Osteoblast (primary cell): ENCODE data around the gene PALD1. TPM values are rescaled to one million over a fixed set of nuclear protein-coding genes. Genes with fewer than 3 reads are reported as not detected.

ENCODE experiments used
- DNase-seq: peaks from one replicate; pipeline ENCODE4 v3.0.0; 2011; ENCODE audit warnings: low spot score, mixed read lengths; ENCODE audit not compliant: insufficient read length; ENCODE audit errors: missing footprints
- H2AFZ ChIP-seq: 2 replicates; pipeline ENCODE4 v1.6.0; 2011; ENCODE audit warnings: mild to moderate bottlenecking, low read length
- H3K27ac ChIP-seq: 2 replicates; pipeline ENCODE4 v1.5.1; 2011; ENCODE audit warnings: mild to moderate bottlenecking, low read depth, low read length, moderate library complexity
- H3K27me3 ChIP-seq: 2 replicates; pipeline ENCODE4 v1.6.0; 2012; ENCODE audit warnings: mild to moderate bottlenecking, control low read depth, inconsistent platforms, low read length, moderate library complexity; ENCODE audit not compliant: insufficient read depth
- H3K36me3 ChIP-seq: 2 replicates; pipeline ENCODE4 v1.5.1; 2011; ENCODE audit warnings: mild to moderate bottlenecking, low read length, control low read depth, moderate library complexity; ENCODE audit not compliant: insufficient read depth
- H3K4me1 ChIP-seq: 2 replicates; pipeline ENCODE4 v1.5.1; 2011; ENCODE audit warnings: mild to moderate bottlenecking, low read length, control low read depth, moderate library complexity; ENCODE audit not compliant: insufficient read depth
- H3K4me2 ChIP-seq: 2 replicates; pipeline ENCODE4 v1.6.0; 2011; ENCODE audit warnings: mild to moderate bottlenecking, low read length; ENCODE audit not compliant: insufficient read depth
- H3K4me3 ChIP-seq: fragments of 200-600 bp; sonication (generic); 3 replicates; pipeline ENCODE4 v1.5.1; 2012; ENCODE audit warnings: mild to moderate bottlenecking, low read length, inconsistent platforms; ENCODE audit not compliant: insufficient read depth
- H3K79me2 ChIP-seq: 2 replicates; pipeline ENCODE4 v1.6.0; 2012; ENCODE audit warnings: mild to moderate bottlenecking, low read length, control low read depth, inconsistent platforms; ENCODE audit not compliant: insufficient read depth
- H3K9me3 ChIP-seq: 2 replicates; pipeline ENCODE4 v1.5.1; 2011; ENCODE audit warnings: low read depth, low read length, control low read depth
- H4K20me1 ChIP-seq: 2 replicates; pipeline ENCODE4 v1.6.0; 2012; ENCODE audit warnings: mild to moderate bottlenecking, low read length, control low read depth; ENCODE audit not compliant: insufficient read depth
- total RNA-seq: library from RNA; depleted of rRNA; stranded (reverse); fragments of >200 nt; gene quantifications from 2 replicates; pipeline ENCODE4 v1.2.3, GENCODE V29; 2012
- TF ChIP-seq, protein P1 (sequence below): IDR thresholded peaks from 2 replicates; pipeline ENCODE4 v1.5.1; 2011; ENCODE audit warnings: mild to moderate bottlenecking, low read depth, low read length, moderate library complexity; ENCODE audit errors: extremely low read depth

Gene PALD1
- total RNA-seq, 1 donor = under 0.01 TPM

DNA sequence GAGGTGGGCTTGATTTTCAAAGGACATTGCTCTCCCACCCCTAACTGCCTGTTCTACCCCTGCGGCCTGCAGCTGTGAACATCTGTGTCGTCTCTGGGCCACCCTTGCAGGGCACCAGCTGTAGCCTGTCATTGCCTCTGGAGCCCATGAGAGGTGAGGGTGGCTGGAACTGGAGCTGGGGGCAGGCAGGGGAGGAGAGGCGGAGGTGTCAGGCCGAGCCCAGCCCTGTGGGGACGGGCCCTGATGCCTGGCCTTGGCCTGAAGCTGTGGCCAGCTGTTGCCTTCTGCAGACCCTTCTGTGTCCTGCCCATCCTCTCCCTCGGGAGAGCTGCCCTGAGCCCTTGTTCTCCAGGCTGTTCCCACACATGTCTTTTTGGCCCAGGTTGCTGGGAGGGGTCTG lies 44.5 kb downstream of the PALD1 start:
- no peak overlapping the region for H3K4me2 ChIP-seq
- no peak overlapping the region for H2AFZ ChIP-seq
- H3K4me1 ChIP-seq = peaks cover 2% of the 10 kb centered on the region
- no peaks in the 10 kb centered on the region for H4K20me1 ChIP-seq
- TF ChIP-seq, protein P1, sequence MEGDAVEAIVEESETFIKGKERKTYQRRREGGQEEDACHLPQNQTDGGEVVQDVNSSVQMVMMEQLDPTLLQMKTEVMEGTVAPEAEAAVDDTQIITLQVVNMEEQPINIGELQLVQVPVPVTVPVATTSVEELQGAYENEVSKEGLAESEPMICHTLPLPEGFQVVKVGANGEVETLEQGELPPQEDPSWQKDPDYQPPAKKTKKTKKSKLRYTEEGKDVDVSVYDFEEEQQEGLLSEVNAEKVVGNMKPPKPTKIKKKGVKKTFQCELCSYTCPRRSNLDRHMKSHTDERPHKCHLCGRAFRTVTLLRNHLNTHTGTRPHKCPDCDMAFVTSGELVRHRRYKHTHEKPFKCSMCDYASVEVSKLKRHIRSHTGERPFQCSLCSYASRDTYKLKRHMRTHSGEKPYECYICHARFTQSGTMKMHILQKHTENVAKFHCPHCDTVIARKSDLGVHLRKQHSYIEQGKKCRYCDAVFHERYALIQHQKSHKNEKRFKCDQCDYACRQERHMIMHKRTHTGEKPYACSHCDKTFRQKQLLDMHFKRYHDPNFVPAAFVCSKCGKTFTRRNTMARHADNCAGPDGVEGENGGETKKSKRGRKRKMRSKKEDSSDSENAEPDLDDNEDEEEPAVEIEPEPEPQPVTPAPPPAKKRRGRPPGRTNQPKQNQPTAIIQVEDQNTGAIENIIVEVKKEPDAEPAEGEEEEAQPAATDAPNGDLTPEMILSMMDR = no peak
- H3K4me3 ChIP-seq = no peak overlapping the region
- no peaks in the 10 kb centered on the region for H3K27me3 ChIP-seq
- no peaks in the 10 kb centered on the region for H3K36me3 ChIP-seq
- no peaks in the 10 kb centered on the region for H3K9me3 ChIP-seq
- H3K79me2 ChIP-seq = no peaks in the 10 kb centered on the region
- H3K27ac ChIP-seq = no peak overlapping the region
- no peak for DNase-seq

DNA sequence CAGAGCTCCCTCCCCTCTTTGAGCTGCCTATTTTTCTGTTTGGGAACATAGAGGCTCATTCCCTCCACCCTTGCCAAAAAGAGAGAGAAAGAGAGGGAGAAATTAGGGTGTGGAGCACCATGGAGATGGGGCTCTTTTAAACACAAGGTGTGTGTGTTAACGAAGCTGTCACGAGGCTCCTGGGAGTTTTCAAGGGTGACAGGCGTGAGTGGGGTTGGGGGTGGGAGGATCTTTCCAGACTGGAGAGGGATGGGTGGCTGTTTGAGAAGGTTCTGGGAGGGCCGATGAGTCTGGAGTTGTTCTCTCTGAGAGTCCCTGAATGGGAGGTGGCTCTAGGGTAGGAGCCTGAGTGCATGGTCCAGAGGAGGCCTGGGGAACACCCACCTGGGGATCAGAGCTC lies 45.0 kb downstream of the PALD1 start:
- TF ChIP-seq, protein P1 = no peak
- Histone ChIP-seq H3K27ac (no peak overlapping the region), H3K4me3 (no peak overlapping the region)

DNA sequence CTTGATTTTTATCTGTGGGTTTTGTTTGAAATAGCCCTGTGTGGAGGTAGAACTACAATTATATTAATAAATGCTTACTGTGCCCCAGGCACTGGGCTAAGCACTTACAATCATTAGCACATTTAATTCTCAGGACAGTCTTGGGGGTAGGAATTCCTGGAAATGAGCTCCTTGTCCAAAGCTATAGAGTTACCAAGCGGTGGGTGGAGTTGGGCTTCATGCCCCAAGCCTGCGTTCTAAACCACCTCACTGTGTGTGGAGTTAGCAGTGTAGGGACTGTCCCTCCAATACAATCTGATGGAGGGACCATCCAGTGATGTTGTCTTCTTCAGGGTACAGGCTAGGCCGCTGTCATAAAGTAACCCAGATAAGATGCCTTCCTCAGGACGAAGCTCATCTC lies 49.7 kb downstream of the PALD1 start:
- H2AFZ ChIP-seq = peak overlapping the region; percentile 28
- no peaks in the 10 kb centered on the region for H4K20me1 ChIP-seq
- no peaks in the 10 kb centered on the region for H3K4me1 ChIP-seq
- no peaks in the 10 kb centered on the region for H3K9me3 ChIP-seq
- H3K36me3 ChIP-seq = no peaks in the 10 kb centered on the region
- H3K4me2 ChIP-seq = no peak overlapping the region
- H3K27me3 ChIP-seq = no peaks in the 10 kb centered on the region
- no peak overlapping the region for H3K27ac ChIP-seq
- no peaks in the 10 kb centered on the region for H3K79me2 ChIP-seq
- DNase-seq = no peak
- no peak overlapping the region for H3K4me3 ChIP-seq
- TF ChIP-seq, protein P1 = no peak

More for the DNA sequence above, 45.0 kb downstream of the PALD1 start:
- H3K27me3 ChIP-seq = no peaks in the 10 kb centered on the region
- no peak overlapping the region for H3K4me2 ChIP-seq
- H3K4me1 ChIP-seq = peaks cover 2% of the 10 kb centered on the region
- DNase-seq = no peak
- no peaks in the 10 kb centered on the region for H3K36me3 ChIP-seq
- no peaks in the 10 kb centered on the region for H3K79me2 ChIP-seq
- H4K20me1 ChIP-seq = no peaks in the 10 kb centered on the region
- H3K9me3 ChIP-seq = no peaks in the 10 kb centered on the region
- H2AFZ ChIP-seq = no peak overlapping the region

DNA sequence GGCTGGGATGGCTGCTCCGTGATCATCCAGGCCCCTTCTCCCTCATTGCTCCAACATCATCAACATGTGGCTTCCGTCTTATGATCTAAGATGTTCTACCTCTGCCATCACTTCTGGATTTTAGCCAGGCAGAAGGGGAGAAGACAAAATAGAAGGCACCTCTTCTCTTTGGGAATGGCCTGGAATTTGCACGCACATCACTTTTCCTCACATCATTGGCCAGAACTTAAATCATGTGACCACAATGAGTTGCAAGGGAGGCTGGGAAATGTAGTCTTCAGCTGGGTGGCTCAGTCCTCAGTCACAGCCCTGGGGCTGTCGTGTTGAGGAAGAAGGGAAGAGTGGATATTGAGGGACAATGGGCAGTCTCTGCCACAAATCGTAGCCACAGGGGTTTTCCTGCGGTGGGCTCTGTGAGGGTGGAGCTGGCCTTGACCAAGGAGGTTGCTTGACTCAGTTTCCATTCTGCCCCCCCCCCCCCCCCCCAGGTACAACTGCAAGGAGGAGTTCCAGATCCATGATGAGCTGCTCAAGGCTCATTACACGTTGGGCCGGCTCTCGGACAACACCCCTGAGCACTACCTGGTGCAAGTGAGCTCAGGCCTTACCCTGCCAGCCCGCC lies 50.3 kb downstream of the PALD1 start:
- H3K4me2 ChIP-seq = no peak overlapping the region
- DNase-seq = peak; percentile 92
- peak overlapping the region; percentile 28 for H2AFZ ChIP-seq
- H3K27ac ChIP-seq = no peak overlapping the region
- no peak overlapping the region for H3K4me3 ChIP-seq
- no peaks in the 10 kb centered on the region for H3K36me3 ChIP-seq
- H3K9me3 ChIP-seq = no peaks in the 10 kb centered on the region
- no peaks in the 10 kb centered on the region for H3K4me1 ChIP-seq
- no peaks in the 10 kb centered on the region for H3K79me2 ChIP-seq
- H3K27me3 ChIP-seq = no peaks in the 10 kb centered on the region
- H4K20me1 ChIP-seq = no peaks in the 10 kb centered on the region
- TF ChIP-seq, protein P1 = no peak
